ENCODE measurements around the gene NGRN.

NGRN gene

GRCh38 chr15:90320062-90320884 is 54.8 kb downstream of the NGRN start:
- DNase-seq: peak; percentile 76

- DNase-seq: no peak
These were observed 55.4 kb downstream of the NGRN start for GRCh38 chr15:90320885-90321278.
